Osteoblast (primary cell): ENCODE results near the gene SFMBT2. TPM values are rescaled to one million over a fixed set of nuclear protein-coding genes. Genes with fewer than 3 reads are reported as not detected.

Source experiments
- DNase-seq: peaks from one replicate; pipeline ENCODE4 v3.0.0; 2011; ENCODE audit warnings: low spot score, mixed read lengths; ENCODE audit not compliant: insufficient read length; ENCODE audit errors: missing footprints
- H2AFZ ChIP-seq: 2 replicates; pipeline ENCODE4 v1.6.0; 2011; ENCODE audit warnings: mild to moderate bottlenecking, low read length
- H3K27ac ChIP-seq: 2 replicates; pipeline ENCODE4 v1.5.1; 2011; ENCODE audit warnings: mild to moderate bottlenecking, low read depth, low read length, moderate library complexity
- H3K27me3 ChIP-seq: 2 replicates; pipeline ENCODE4 v1.6.0; 2012; ENCODE audit warnings: mild to moderate bottlenecking, control low read depth, inconsistent platforms, low read length, moderate library complexity; ENCODE audit not compliant: insufficient read depth
- H3K36me3 ChIP-seq: 2 replicates; pipeline ENCODE4 v1.5.1; 2011; ENCODE audit warnings: mild to moderate bottlenecking, low read length, control low read depth, moderate library complexity; ENCODE audit not compliant: insufficient read depth
- H3K4me1 ChIP-seq: 2 replicates; pipeline ENCODE4 v1.5.1; 2011; ENCODE audit warnings: mild to moderate bottlenecking, low read length, control low read depth, moderate library complexity; ENCODE audit not compliant: insufficient read depth
- H3K4me2 ChIP-seq: 2 replicates; pipeline ENCODE4 v1.6.0; 2011; ENCODE audit warnings: mild to moderate bottlenecking, low read length; ENCODE audit not compliant: insufficient read depth
- H3K4me3 ChIP-seq: fragments of 200-600 bp; sonication (generic); 3 replicates; pipeline ENCODE4 v1.5.1; 2012; ENCODE audit warnings: mild to moderate bottlenecking, low read length, inconsistent platforms; ENCODE audit not compliant: insufficient read depth
- H3K79me2 ChIP-seq: 2 replicates; pipeline ENCODE4 v1.6.0; 2012; ENCODE audit warnings: mild to moderate bottlenecking, low read length, control low read depth, inconsistent platforms; ENCODE audit not compliant: insufficient read depth
- H3K9me3 ChIP-seq: 2 replicates; pipeline ENCODE4 v1.5.1; 2011; ENCODE audit warnings: low read depth, low read length, control low read depth
- H4K20me1 ChIP-seq: 2 replicates; pipeline ENCODE4 v1.6.0; 2012; ENCODE audit warnings: mild to moderate bottlenecking, low read length, control low read depth; ENCODE audit not compliant: insufficient read depth
- total RNA-seq: library from RNA; depleted of rRNA; stranded (reverse); fragments of >200 nt; gene quantifications from 2 replicates; pipeline ENCODE4 v1.2.3, GENCODE V29; 2012
- TF ChIP-seq, protein P1 (sequence below): IDR thresholded peaks from 2 replicates; pipeline ENCODE4 v1.5.1; 2011; ENCODE audit warnings: mild to moderate bottlenecking, low read depth, low read length, moderate library complexity; ENCODE audit errors: extremely low read depth

Gene SFMBT2
- total RNA-seq, 1 donor = under 0.01 TPM

GRCh38 chr10:7260912-7261311, 149.9 kb downstream of the SFMBT2 start:
- H3K27me3 ChIP-seq = no peaks in the 10 kb centered on the region
- H3K4me1 ChIP-seq = no peaks in the 10 kb centered on the region
- H3K27ac ChIP-seq = no peak overlapping the region
- no peak for DNase-seq
- no peaks in the 10 kb centered on the region for H3K79me2 ChIP-seq
- H3K4me3 ChIP-seq = no peak overlapping the region
- TF ChIP-seq, protein P1, sequence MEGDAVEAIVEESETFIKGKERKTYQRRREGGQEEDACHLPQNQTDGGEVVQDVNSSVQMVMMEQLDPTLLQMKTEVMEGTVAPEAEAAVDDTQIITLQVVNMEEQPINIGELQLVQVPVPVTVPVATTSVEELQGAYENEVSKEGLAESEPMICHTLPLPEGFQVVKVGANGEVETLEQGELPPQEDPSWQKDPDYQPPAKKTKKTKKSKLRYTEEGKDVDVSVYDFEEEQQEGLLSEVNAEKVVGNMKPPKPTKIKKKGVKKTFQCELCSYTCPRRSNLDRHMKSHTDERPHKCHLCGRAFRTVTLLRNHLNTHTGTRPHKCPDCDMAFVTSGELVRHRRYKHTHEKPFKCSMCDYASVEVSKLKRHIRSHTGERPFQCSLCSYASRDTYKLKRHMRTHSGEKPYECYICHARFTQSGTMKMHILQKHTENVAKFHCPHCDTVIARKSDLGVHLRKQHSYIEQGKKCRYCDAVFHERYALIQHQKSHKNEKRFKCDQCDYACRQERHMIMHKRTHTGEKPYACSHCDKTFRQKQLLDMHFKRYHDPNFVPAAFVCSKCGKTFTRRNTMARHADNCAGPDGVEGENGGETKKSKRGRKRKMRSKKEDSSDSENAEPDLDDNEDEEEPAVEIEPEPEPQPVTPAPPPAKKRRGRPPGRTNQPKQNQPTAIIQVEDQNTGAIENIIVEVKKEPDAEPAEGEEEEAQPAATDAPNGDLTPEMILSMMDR = no peak
- H3K9me3 ChIP-seq = no peaks in the 10 kb centered on the region
- H3K36me3 ChIP-seq = no peaks in the 10 kb centered on the region
- H4K20me1 ChIP-seq = no peaks in the 10 kb centered on the region
- no peak overlapping the region for H3K4me2 ChIP-seq
- no peak overlapping the region for H2AFZ ChIP-seq

DNA sequence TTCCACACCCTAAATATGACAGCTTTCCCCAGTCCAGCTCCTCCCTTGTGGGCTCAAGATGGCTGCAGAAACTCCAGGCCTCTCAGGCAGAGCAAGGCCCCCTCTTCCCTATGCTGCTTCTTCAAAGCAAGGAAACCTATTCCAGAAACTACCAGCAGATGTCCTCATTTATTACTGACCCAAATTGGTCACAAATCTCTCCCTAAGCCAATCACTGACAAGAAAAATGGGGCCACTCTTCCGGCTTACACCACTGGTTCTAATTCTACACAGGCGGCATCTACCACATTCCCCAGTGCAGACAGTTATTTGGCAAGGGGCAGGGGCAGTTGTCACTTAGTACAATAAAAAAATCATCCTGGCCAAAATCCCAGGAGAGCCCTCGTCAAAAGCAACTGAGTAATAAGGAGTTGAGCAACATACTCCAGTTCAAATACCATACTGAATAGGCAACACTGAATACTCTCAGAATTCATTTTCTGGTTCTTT, 150.4 kb downstream of the SFMBT2 start:
- H2AFZ ChIP-seq = no peak overlapping the region
- no peaks in the 10 kb centered on the region for H4K20me1 ChIP-seq
- H3K36me3 ChIP-seq = no peaks in the 10 kb centered on the region
- TF ChIP-seq, protein P1 = no peak
- no peaks in the 10 kb centered on the region for H3K27me3 ChIP-seq
- no peaks in the 10 kb centered on the region for H3K79me2 ChIP-seq
- H3K4me2 ChIP-seq = no peak overlapping the region
- H3K4me1 ChIP-seq = no peaks in the 10 kb centered on the region
- H3K27ac ChIP-seq = no peak overlapping the region
- DNase-seq = peak; percentile 72
- no peaks in the 10 kb centered on the region for H3K9me3 ChIP-seq
- H3K4me3 ChIP-seq = no peak overlapping the region

GRCh38 chr10:7258948-7259523, 151.8 kb downstream of the SFMBT2 start:
- Histone ChIP-seq H3K79me2 (no peaks in the 10 kb centered on the region), H3K4me1 (no peaks in the 10 kb centered on the region), H3K9me3 (no peaks in the 10 kb centered on the region), H3K36me3 (no peaks in the 10 kb centered on the region), H3K4me3 (no peak overlapping the region), H3K27ac (no peak overlapping the region), H2AFZ (no peak overlapping the region), H3K27me3 (no peaks in the 10 kb centered on the region), H4K20me1 (no peaks in the 10 kb centered on the region), H3K4me2 (no peak overlapping the region)
- DNase-seq = no peak
- TF ChIP-seq, protein P1 = no peak

GRCh38 chr10:7255517-7255916, 155.3 kb downstream of the SFMBT2 start:
- Histone ChIP-seq H3K27me3 (no peaks in the 10 kb centered on the region), H4K20me1 (no peaks in the 10 kb centered on the region), H3K36me3 (no peaks in the 10 kb centered on the region), H2AFZ (no peak overlapping the region), H3K27ac (no peak overlapping the region), H3K79me2 (no peaks in the 10 kb centered on the region), H3K4me2 (no peak overlapping the region), H3K4me3 (no peak overlapping the region), H3K4me1 (no peaks in the 10 kb centered on the region), H3K9me3 (peaks cover 2% of the 10 kb centered on the region)
- TF ChIP-seq, protein P1 = no peak
- no peak for DNase-seq
